ENCODE data around the gene COQ2.

- no peak for TF ChIP-seq EZH2phosphoT487 (IDR thresholded peaks at IDR 0.05; ENCODE audit: borderline replicate concordance, low read depth, low read length)
- TF ChIP-seq CTCF (conservative IDR thresholded peaks at IDR 0.05; ENCODE audit: low read length): no peak
Measured at GRCh38 chr4:83268491-83268890, 16.1 kb downstream of the COQ2 start.
